Activated T-cell treated with anti-CD3 and anti-CD28 coated beads for 24 hours (primary cell): Measurements from ENCODE around the gene MYO5C.

Experiments
- DNase-seq: peaks from one replicate; pipeline ENCODE4 v3.0.0-alpha.2; 2020; ENCODE audit warnings: low read depth

Gene MYO5C

DNA sequence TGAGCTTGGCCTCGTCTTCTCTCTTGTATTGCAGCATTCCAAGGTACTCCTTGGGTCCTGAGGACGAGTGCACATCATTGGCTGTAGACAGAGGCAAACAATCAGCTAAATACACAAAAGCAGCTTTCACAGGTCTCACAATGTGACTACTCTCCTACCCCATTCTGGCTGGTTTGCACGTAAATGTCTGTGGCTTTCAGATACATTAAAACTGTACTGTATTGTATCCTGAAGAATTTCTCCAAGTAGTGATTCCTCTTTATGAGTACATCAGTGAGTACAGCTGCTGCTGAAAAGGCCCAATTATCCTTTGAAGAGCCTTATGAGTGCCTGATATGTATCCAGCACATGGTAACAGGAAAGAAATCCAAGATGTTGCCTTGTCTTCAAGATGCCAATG lies 82.4 kb downstream of the MYO5C start:
- no peak for DNase-seq

- peak; percentile 59 for DNase-seq
Measured at GRCh38 chr15:52208306-52208946, 87.2 kb downstream of the MYO5C start.

- DNase-seq = no peak
Measured at GRCh38 chr15:52207191-52207590, 88.4 kb downstream of the MYO5C start.

DNA sequence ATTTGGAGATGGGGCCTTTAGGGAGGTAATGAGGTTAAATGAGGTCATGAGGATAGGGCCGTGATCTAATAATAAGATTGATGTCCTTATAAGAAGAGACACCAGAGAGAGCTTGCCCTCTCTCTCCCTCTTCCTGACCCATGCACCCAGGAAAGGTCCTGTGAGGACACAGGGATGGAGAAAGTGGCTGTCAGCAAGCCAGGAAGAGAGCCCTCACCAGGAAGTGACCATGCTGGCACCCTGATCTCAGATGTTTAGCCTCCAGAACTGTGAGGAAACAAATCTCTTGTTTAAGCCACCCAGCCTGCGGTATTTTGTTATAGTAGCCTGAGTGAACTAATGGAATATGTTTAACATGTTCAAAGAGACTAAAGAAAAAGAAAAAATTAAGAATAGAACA lies 89.2 kb downstream of the MYO5C start:
- DNase-seq = no peak

GRCh38 chr15:52204657-52205056 lies 90.9 kb downstream of the MYO5C start:
- DNase-seq = no peak

GRCh38 chr15:52200831-52201365 lies 94.7 kb downstream of the MYO5C start:
- DNase-seq = no peak

DNA sequence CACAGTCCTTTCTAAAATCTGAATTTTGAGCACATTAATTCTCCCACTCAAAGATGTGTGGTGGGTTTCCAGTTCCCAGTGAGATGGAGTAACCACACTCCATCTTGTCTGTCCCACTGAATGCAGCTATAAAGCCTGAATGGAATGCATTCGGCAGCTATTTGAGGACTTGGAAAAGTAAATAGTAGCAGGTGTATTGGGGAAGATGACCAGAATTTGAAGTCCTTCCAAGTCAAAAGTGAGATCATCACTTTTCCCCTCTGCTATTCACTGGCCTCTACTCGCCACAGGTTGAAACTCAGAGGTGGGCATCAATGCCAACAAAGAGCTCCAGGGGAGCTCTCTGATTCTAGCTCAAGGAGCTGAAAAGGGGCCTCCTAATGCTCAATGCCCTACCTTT lies 96.3 kb downstream of the MYO5C start:
- no peak for DNase-seq

GRCh38 chr15:52196891-52197290 lies 98.7 kb downstream of the MYO5C start:
- DNase-seq = no peak

GRCh38 chr15:52193791-52194190 lies 101.8 kb downstream of the MYO5C start:
- no peak for DNase-seq

DNA sequence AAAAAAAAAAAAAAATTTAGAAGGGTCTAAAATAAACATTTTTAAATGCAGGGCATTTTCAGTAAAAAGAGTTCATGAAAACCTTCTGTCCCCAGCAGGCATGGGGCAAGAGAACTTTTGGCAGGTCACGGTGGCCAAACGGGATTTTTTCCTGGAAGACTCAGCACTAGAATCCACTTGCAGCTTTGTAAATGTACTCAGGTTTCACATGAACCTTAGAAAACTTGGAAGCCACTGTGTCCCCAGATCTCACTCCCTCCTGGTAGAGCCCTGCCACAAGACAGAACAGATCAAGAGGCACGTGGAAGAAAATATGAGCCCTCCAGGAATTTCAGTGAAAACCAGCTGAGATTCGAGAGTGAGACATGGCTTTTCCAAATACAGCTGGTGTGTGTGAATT lies 102.3 kb downstream of the MYO5C start:
- no peak for DNase-seq

DNA sequence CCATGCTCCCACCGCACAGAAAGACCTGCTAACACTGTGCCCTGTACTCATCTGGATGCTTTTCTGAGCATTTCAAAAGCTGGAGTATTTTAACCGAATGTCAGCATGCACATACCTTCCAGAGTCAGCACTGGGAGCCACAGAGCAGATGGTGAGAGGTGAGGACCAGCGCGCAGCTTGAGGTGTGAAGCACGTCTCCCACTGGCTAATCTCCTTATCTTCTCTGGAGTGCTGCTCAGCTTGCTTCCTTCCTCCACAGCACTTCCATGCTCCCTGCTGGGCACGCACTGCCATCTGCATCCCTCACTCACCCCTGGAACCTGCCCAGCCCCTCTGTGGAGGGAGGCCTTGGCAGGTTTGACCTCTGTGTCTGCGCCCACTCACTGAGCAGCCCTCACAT lies 104.4 kb downstream of the MYO5C start, which contains the start of gene GNB5:
Gene GNB5 (minus strand): TSS at position 186 of the 400 bp plus-strand sequence. CDS start 6,716 bp downstream, outside the sequence.
- DNase-seq = no peak

- no peak for DNase-seq
Measured at GRCh38 chr15:52186651-52187486, 108.7 kb downstream of the MYO5C start.

DNA sequence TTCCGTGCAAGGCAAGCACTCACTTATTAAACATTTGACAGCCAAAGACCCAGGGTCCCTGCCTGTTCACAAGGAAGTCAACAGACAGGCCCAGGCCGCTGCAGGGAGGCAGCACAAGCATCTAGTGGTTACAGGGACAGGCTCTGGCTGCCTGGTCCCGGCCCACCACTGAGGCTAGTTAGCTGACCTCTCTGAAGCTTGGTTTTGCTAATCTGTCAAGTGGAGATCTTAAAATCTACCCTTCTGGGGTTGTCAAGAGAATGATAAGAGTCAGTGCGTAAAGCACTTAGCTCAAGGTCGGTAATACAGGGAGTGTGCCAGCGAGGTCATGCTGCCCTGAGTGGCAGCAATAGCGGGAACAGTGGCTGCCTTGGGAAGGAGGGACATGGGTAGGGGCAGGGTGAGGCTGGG lies 110.4 kb downstream of the MYO5C start:
- DNase-seq = no peak

DNA sequence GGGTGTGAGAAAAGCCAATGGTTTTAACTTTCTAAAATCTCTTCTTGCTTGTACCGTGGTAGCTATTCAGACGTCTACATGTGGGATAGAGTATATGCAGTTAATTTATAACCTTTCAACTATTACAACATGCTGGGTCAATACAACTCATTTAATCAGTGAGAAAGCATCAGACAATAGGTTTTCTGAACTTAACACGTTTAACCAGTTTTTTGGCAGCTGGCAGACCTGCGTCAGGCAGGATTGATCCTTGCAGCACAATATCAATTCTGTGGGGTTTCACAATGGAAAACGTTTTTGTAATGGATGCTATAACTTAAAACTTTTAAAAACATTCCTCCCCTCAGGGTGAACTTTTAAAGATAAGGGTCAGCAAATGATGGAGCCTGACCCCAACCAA lies 110.9 kb downstream of the MYO5C start:
- no peak for DNase-seq

DNA sequence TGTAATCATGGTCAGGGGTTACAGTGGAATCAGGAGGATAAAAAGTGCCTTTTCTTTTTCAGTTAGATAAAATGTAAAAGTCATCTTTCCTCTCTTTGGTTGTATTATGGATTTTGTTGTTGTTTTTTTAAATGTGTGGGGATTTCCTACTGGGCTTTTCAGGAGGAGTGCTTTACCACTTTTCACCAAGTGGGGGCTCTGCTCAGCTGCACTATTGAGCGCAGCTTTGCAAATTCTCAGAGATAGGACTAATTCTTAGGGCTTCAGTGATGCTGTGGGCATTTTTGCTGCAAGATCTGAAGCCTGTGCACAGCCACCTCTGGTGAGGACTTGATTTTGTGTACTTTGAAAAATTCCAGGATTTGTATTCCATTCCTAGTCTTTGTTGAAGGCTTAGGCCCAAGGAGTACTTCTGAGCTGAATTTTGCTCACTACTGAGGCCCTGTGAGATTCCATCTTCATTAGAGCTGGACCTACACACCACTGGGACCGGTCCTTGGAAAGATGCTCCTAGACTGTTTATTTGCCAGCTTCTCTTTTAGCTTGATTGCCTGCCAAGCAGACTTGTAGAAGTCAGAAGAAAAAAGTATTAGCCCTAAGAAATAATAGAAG lies 111.9 kb downstream of the MYO5C start:
- no peak for DNase-seq

DNA sequence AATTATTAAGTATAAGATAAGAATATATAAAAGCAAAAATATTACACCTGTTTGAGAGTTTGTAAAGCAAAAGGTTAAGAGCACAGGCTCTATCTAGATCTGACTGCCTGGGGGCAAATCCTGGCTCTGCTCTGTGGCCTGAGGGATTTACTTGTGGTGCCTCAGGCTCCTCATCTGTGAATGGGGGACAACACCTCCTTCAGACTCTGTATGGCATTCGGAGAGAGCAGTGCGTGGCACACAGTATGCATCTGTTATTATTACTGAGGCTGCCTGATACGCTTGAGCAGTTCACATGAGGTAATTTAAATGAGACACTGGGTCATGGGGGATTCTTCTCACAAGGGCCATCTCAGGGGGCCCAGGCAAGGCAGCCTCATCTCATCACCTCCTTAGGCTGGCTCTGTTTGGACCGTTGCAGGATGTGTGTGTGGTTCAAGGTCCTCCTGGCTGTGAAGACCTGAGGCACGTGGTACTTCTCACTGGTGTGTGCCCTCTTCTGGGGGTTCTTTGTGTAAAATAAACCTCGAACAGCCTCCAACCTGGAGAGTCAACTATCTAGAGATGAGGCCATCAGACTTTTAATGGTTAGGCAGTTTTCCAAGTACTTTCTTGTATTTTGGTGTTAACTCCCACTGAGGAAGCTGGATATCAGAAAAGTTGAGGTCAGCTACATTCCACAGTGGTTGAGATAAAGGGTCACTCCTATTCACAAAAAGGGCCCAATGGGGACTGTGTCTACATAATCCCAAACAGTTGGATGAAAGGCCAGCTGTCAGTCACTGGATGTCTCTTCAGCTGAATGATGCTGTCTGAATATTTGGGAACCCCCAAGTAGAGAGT lies 113.4 kb downstream of the MYO5C start:
- no peak for DNase-seq

- DNase-seq = no peak
Measured at GRCh38 chr15:52180851-52181450, 114.7 kb downstream of the MYO5C start.

DNA sequence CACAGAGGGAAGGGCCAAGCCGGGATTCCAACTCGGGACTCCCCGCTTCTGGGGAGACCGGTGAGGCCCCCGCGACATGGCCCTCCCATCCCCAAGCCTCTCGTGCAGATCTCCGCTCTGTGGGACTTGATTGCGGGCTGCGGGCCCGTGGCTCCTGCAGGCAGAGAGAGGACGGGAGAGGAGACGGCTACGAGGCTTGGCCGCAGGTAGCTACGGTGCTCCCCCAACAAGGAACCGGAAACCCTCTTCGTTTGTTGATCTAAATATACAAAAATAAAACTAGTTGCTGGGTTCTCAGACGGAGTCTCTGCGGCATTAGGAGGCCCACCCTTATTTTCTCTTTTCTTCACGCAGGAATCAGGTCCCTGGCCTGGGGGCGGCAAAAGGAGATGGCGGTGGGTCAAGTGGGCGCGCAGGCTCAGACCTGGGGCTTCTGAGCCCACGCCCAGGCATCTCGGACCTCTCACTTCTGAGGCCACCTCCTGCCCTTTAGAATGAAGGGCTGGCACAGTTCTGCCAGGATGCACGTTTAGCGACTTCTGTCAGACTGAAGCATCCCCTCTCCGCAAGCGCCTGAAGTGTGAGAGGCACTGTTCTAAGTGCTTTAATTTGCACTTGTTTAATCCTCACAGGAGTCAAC lies 115.3 kb downstream of the MYO5C start:
- no peak for DNase-seq

DNA sequence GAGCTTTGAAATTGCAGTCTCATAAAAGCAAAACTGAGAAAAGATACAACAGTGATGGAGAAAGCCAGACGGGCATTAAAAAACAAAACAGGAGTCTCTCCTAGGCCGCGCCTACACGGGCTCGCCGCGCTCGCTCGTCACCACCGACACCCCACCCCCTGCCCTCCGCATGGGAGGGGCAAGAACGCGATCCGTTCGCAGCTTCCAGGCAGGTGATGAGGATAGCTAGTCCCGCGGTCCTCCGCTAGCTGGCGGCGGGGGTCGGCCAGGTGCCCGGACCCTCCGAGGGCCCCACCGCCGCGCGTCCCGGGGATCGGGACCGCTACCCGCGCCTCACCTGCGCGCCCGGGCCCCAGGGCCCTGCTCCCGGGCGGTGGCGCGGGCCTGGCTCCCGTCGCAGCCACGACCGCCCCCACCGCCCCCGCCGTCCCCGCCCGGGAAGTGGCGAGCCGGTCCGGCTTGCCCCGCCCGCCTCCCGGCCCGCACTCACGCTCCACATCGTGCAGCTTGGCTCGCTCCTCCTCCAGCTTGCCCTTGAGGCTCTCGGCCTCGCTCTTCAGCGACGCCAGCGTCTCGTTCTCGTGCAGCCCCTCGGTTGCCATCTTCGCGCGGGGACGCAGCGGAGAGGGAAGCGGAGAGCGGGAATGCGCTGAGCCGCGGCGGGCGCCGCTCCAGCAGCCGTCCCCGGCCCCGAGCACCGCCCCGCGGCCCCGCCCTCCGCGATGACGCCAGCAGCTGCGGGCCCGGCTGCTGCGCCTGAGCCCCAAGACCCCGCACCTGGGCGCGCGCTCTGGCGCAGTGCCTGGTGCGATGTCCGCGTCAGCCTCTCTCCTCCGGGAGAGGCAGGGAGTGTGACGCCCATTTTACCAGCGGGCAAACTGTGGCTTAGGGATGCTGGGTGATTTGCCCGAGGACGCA lies 116.1 kb downstream of the MYO5C start:
- peak; percentile 82 for DNase-seq

DNA sequence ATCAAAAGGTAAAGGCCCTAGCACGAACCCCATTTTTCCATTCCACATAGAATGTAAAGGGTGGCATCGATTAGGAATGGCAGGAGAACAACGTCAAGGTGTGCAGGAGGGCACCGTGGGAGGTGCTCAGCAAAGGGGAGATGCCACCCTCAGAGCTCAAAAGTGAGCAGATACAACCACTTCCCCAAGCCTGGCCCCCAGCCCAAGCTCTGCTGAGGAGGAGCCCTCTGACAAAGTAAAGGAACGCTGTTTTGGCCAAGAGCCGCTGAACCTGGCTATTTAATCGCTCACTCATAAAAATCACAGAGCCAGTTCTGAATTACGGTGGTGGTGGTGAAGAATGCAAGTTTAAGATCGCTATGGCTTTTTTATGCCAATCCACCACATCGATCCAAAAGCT lies 116.8 kb downstream of the MYO5C start:
- no peak for DNase-seq
